GM12865 (cell line): ENCODE measurements around the gene INPP5E.

Source experiments
- DNase-seq: peaks from one replicate; pipeline ENCODE4 v3.0.0; 2010; ENCODE audit warnings: low read depth
- H3K4me3 ChIP-seq: 2 replicates; pipeline ENCODE4 v1.5.1; 2011; ENCODE audit warnings: mild to moderate bottlenecking, low read depth, low read length, control low read depth
- CTCF ChIP-seq: IDR thresholded peaks from 2 replicates; pipeline ENCODE4 v1.5.1; 2011; ENCODE audit warnings: low read length, control low read depth, low read depth, inconsistent platforms; ENCODE audit not compliant: insufficient read depth; ENCODE audit errors: missing control alignments

The INPP5E gene

GRCh38 chr9:136481558-136481957 lies 41.9 kb upstream of the INPP5E start:
- TF ChIP-seq CTCF: no peak
- DNase-seq: no peak
- H3K4me3 ChIP-seq: peak overlapping the region; percentile 83

GRCh38 chr9:136476369-136477150 lies 36.9 kb upstream of the INPP5E start:
- H3K4me3 ChIP-seq: no peak overlapping the region

GRCh38 chr9:136474974-136475865 lies 35.6 kb upstream of the INPP5E start:
- no peak overlapping the region for H3K4me3 ChIP-seq
- TF ChIP-seq CTCF: no peak
- no peak for DNase-seq

More at GRCh38 chr9:136476369-136477150, 36.9 kb upstream of the INPP5E start:
- no peak for DNase-seq
- TF ChIP-seq CTCF: no peak

- DNase-seq: no peak
- H3K4me3 ChIP-seq: no peak overlapping the region
- no peak for TF ChIP-seq CTCF
Observed at GRCh38 chr9:136474021-136474640, 34.5 kb upstream of the INPP5E start.

- no peak for TF ChIP-seq CTCF
- no peak for DNase-seq
- no peak overlapping the region for H3K4me3 ChIP-seq
Observed at GRCh38 chr9:136473354-136473721, 33.7 kb upstream of the INPP5E start.

GRCh38 chr9:136472640-136473353 lies 33.2 kb upstream of the INPP5E start:
- no peak overlapping the region for H3K4me3 ChIP-seq
- TF ChIP-seq CTCF: no peak
- DNase-seq: no peak
